ENCODE results near the gene RASSF8.

RASSF8 gene

GRCh38 chr12:26125400-26126339 lies 167.2 kb downstream of the RASSF8 start:
- DNase-seq (ENCODE audit: low read depth) = no peak

GRCh38 chr12:26126340-26127284 lies 168.1 kb downstream of the RASSF8 start:
- no peak for DNase-seq (ENCODE audit: low read depth)

- DNase-seq (ENCODE audit: low read depth) = no peak
Observed at GRCh38 chr12:26127404-26127803, 168.9 kb downstream of the RASSF8 start.

- DNase-seq (ENCODE audit: low read depth) = no peak
Observed at GRCh38 chr12:26128168-26128567, 169.7 kb downstream of the RASSF8 start.

Data from activated T-cell treated with anti-CD3 and anti-CD28 coated beads for 1 hour (primary cell).